Breast epithelium (tissue), 4 donors: ENCODE data around the gene LRIG3. TPM values are rescaled to one million over a fixed set of nuclear protein-coding genes. Genes with fewer than 3 reads are reported as not detected.

Source experiments
- DNase-seq, 2 donors: peaks; one replicate each; pipeline ENCODE4 v3.0.0-alpha.2; 2019; ENCODE audit warnings: low spot score in 2 of 2
- H3K27ac ChIP-seq, 2 donors: fragments of 200-600 bp; sonication (generic) in 1 of 2; one replicate each; pipeline ENCODE4 v1.5.1; 2016 to 2019; ENCODE audit warnings: mild to moderate bottlenecking in 1 of 2
- H3K27me3 ChIP-seq, 2 donors: fragments of 200-600 bp; sonication (generic) in 1 of 2; one replicate each; pipeline versions ENCODE4 v1.5.1 to v1.6.0; 2017 to 2019; ENCODE audit warnings: control low read depth in 1 of 2, mild to moderate bottlenecking in 1 of 2
- H3K36me3 ChIP-seq: fragments of 200-600 bp; one replicate; pipeline ENCODE4 v1.5.1; 2019
- H3K4me1 ChIP-seq, 2 donors: fragments of 200-600 bp; sonication (generic); one replicate each; pipeline ENCODE4 v1.5.1; 2016 to 2019; ENCODE audit warnings: control low read depth in 1 of 2
- H3K4me3 ChIP-seq, 3 donors: fragments of 200-600 bp; sonication (generic); 1 replicate in 2 of 3; 2 replicates in 1 of 3; pipeline ENCODE4 v1.5.1; 2016 to 2019; ENCODE audit warnings: mild to moderate bottlenecking in 3 of 3, moderate library complexity in 2 of 3
- H3K9me3 ChIP-seq, 2 donors: fragments of 200-600 bp; sonication (generic) in 1 of 2; one replicate each; pipeline ENCODE4 v1.5.1; 2016 to 2019; ENCODE audit warnings: control low read depth in 1 of 2
- POLR2A ChIP-seq: fragments of 450-650 bp; IDR thresholded peaks from one replicate; pipeline ENCODE4 v1.6.1; 2016; ENCODE audit warnings: antibody characterized with exemption, mild to moderate bottlenecking, moderate library complexity
- POLR2AphosphoS5 ChIP-seq, 3 donors: sonication (generic); formaldehyde crosslinking; IDR thresholded peaks; one replicate each; pipeline ENCODE4 v1.6.1; 2017; ENCODE audit warnings: antibody characterized with exemption in 3 of 3
- intact Hi-C: fragments of 100-400 bp; cut with DNase I; formaldehyde crosslinking; loops from one replicate; pipeline ENCODE4 v1.15.1; 2023; ENCODE audit warnings: low total_unique reads
- total RNA-seq, 3 donors: library from RNA; depleted of rRNA; stranded (reverse); fragments of >200 nt; gene quantifications; one replicate each; pipeline ENCODE4 v1.1.0, GENCODE V29; 2016
- TF ChIP-seq, protein P1 (sequence below), 3 donors: fragments of 450-650 bp; IDR thresholded peaks; one replicate each; pipeline ENCODE4 v1.5.1; 2016 to 2017; ENCODE audit warnings: antibody characterized with exemption in 3 of 3, mild to moderate bottlenecking in 3 of 3, moderate library complexity in 3 of 3

LRIG3 gene, protein sequence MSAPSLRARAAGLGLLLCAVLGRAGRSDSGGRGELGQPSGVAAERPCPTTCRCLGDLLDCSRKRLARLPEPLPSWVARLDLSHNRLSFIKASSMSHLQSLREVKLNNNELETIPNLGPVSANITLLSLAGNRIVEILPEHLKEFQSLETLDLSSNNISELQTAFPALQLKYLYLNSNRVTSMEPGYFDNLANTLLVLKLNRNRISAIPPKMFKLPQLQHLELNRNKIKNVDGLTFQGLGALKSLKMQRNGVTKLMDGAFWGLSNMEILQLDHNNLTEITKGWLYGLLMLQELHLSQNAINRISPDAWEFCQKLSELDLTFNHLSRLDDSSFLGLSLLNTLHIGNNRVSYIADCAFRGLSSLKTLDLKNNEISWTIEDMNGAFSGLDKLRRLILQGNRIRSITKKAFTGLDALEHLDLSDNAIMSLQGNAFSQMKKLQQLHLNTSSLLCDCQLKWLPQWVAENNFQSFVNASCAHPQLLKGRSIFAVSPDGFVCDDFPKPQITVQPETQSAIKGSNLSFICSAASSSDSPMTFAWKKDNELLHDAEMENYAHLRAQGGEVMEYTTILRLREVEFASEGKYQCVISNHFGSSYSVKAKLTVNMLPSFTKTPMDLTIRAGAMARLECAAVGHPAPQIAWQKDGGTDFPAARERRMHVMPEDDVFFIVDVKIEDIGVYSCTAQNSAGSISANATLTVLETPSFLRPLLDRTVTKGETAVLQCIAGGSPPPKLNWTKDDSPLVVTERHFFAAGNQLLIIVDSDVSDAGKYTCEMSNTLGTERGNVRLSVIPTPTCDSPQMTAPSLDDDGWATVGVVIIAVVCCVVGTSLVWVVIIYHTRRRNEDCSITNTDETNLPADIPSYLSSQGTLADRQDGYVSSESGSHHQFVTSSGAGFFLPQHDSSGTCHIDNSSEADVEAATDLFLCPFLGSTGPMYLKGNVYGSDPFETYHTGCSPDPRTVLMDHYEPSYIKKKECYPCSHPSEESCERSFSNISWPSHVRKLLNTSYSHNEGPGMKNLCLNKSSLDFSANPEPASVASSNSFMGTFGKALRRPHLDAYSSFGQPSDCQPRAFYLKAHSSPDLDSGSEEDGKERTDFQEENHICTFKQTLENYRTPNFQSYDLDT
- total RNA-seq = 100 to 1,000 TPM; 116 to 139 (median 125) TPM

- DNase-seq = peak; percentile 83
- H3K27me3 ChIP-seq = no peaks in the 10 kb centered on the region
- no peaks in the 10 kb centered on the region for H3K36me3 ChIP-seq
- no peaks in the 10 kb centered on the region for H3K4me1 ChIP-seq
- no peaks in the 10 kb centered on the region for H3K9me3 ChIP-seq
- peak within 1 kb of the TSS; percentile 88 to 92 (median 92) for H3K4me3 ChIP-seq
- intact Hi-C loops = no loop called here
- H3K27ac ChIP-seq = peak within 1 kb of the TSS; percentile 96 to 98
- TF ChIP-seq, protein P1, sequence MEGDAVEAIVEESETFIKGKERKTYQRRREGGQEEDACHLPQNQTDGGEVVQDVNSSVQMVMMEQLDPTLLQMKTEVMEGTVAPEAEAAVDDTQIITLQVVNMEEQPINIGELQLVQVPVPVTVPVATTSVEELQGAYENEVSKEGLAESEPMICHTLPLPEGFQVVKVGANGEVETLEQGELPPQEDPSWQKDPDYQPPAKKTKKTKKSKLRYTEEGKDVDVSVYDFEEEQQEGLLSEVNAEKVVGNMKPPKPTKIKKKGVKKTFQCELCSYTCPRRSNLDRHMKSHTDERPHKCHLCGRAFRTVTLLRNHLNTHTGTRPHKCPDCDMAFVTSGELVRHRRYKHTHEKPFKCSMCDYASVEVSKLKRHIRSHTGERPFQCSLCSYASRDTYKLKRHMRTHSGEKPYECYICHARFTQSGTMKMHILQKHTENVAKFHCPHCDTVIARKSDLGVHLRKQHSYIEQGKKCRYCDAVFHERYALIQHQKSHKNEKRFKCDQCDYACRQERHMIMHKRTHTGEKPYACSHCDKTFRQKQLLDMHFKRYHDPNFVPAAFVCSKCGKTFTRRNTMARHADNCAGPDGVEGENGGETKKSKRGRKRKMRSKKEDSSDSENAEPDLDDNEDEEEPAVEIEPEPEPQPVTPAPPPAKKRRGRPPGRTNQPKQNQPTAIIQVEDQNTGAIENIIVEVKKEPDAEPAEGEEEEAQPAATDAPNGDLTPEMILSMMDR (IDR thresholded peaks at IDR 0.05) = peak in 2 of 3 donors; percentile 22 to 38
- TF ChIP-seq POLR2A (no peak), POLR2AphosphoS5 (IDR thresholded peaks at IDR 0.05) (peak; percentile 72 to 86 (median 83))
Measured at GRCh38 chr12:58920102-58920960, at the start of gene LRIG3. Gene LRIG3 (minus strand): TSS chr12:58920504. CDS start chr12:58920235, 269 bp downstream.

- TF ChIP-seq POLR2A (no peak), POLR2AphosphoS5 (IDR thresholded peaks at IDR 0.05) (no peak)
- TF ChIP-seq, protein P1 (IDR thresholded peaks at IDR 0.05) = no peak
- H3K9me3 ChIP-seq = no peaks in the 10 kb centered on the region
- H3K27ac ChIP-seq = no peak overlapping the region
- no peaks in the 10 kb centered on the region for H3K27me3 ChIP-seq
- no peak for DNase-seq
- intact Hi-C loops = no loop called here
- H3K36me3 ChIP-seq = no peaks in the 10 kb centered on the region
- no peaks in the 10 kb centered on the region for H3K4me1 ChIP-seq
- no peak overlapping the region for H3K4me3 ChIP-seq
Measured at GRCh38 chr12:58969237-58969636, 48.9 kb upstream of the LRIG3 start.

GRCh38 chr12:58967561-58967960 is 47.3 kb upstream of the LRIG3 start:
- intact Hi-C loops = no loop called here
- no peak overlapping the region for H3K4me3 ChIP-seq
- no peaks in the 10 kb centered on the region for H3K27me3 ChIP-seq
- no peak overlapping the region for H3K27ac ChIP-seq
- H3K9me3 ChIP-seq = no peaks in the 10 kb centered on the region
- H3K4me1 ChIP-seq = no peaks in the 10 kb centered on the region
- H3K36me3 ChIP-seq = no peaks in the 10 kb centered on the region
- TF ChIP-seq POLR2AphosphoS5 (IDR thresholded peaks at IDR 0.05) = no peak
- TF ChIP-seq, protein P1 (IDR thresholded peaks at IDR 0.05) = no peak
- no peak for DNase-seq

DNA sequence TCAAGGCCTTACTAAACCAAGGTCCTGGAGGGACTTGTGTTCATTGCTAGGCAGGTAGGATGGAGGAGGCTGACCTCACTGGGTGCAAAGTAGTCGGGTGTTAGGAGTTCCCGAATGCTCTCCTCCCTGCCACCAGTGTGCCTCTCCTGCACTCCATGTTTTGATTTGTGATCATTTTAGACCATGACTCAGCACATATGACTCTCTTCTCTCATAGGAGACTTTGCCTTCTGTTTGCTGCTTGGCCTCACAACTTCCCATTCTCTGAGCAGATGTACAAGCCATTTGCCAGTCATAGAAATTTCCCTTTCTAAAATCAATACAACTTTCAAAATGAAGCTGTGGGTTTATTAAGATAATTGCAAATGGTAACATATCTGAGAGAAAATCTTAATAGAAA is 46.6 kb upstream of the LRIG3 start:
- TF ChIP-seq POLR2A (no peak), POLR2AphosphoS5 (IDR thresholded peaks at IDR 0.05) (no peak)
- TF ChIP-seq, protein P1 (IDR thresholded peaks at IDR 0.05) = no peak
- H3K9me3 ChIP-seq = no peaks in the 10 kb centered on the region
- DNase-seq = no peak
- H3K27ac ChIP-seq = no peak overlapping the region
- H3K4me3 ChIP-seq = no peak overlapping the region
- H3K27me3 ChIP-seq = no peaks in the 10 kb centered on the region
- H3K4me1 ChIP-seq = no peaks in the 10 kb centered on the region
- intact Hi-C loops = no loop called here
- H3K36me3 ChIP-seq = no peaks in the 10 kb centered on the region
